Epithelial cell of esophagus (primary cell): ENCODE results near the gene NVL.
"Not testable (repeated sequence)": the region's sequence is repeated elsewhere in the genome, so short reads cannot be mapped to it uniquely, and the experiment has no call there.

ENCODE experiments used
- DNase-seq: peaks from one replicate; pipeline ENCODE4 v3.0.0; 2010; ENCODE audit warnings: low read depth
- H3K4me3 ChIP-seq: 2 replicates; pipeline ENCODE4 v1.5.1; 2011; ENCODE audit warnings: mild to moderate bottlenecking, low read length, control low read depth
- CTCF ChIP-seq: IDR thresholded peaks from 2 replicates; pipeline ENCODE4 v1.5.1; 2011; ENCODE audit warnings: low read depth, mild to moderate bottlenecking, low read length, control low read depth, inconsistent platforms; ENCODE audit not compliant: insufficient read depth; ENCODE audit errors: missing control alignments

Gene NVL

GRCh38 chr1:224317383-224318045 is 12.5 kb downstream of the NVL start:
- TF ChIP-seq CTCF = no peak
- DNase-seq = no peak
- no peak overlapping the region for H3K4me3 ChIP-seq

- no peak overlapping the region for H3K4me3 ChIP-seq
- no peak for TF ChIP-seq CTCF
- no peak for DNase-seq
These were observed 17.9 kb downstream of the NVL start for GRCh38 chr1:224312025-224312424.

GRCh38 chr1:224311503-224311902 is 18.5 kb downstream of the NVL start:
- DNase-seq = peak; percentile 48
- H3K4me3 ChIP-seq = not testable (repeated sequence)

- DNase-seq = no peak
- no peak for TF ChIP-seq CTCF
- H3K4me3 ChIP-seq = no peak overlapping the region
These were observed 21.9 kb downstream of the NVL start for GRCh38 chr1:224308064-224308463.

GRCh38 chr1:224304767-224305166 is 25.2 kb downstream of the NVL start:
- no peak for DNase-seq
- no peak for TF ChIP-seq CTCF
- H3K4me3 ChIP-seq = no peak overlapping the region

GRCh38 chr1:224302947-224303346 is 27.0 kb downstream of the NVL start:
- peak; percentile 2 for DNase-seq
- no peak for TF ChIP-seq CTCF

GRCh38 chr1:224301391-224301790 is 28.6 kb downstream of the NVL start:
- TF ChIP-seq CTCF = no peak
- no peak for DNase-seq
- H3K4me3 ChIP-seq = no peak overlapping the region

More at GRCh38 chr1:224302947-224303346, 27.0 kb downstream of the NVL start:
- H3K4me3 ChIP-seq = no peak overlapping the region

- H3K4me3 ChIP-seq = no peak overlapping the region
- peak; percentile 84 for DNase-seq
- no peak for TF ChIP-seq CTCF
These were observed 29.6 kb downstream of the NVL start for GRCh38 chr1:224300346-224300745.
